Head of caudate nucleus (tissue), 42 donors: Measurements from ENCODE around the gene NDUFB7.

Experiments
- DNase-seq, 42 donors: peaks; one replicate each; pipeline versions ENCODE4 v3.0.0 to v3.0.0-alpha.2; 2020 to 2021; ENCODE audit warnings: mixed read lengths in 7 of 42
- intact Hi-C: fragments of 100-400 bp; cut with DNase I; formaldehyde crosslinking; loops from one replicate; pipeline ENCODE4 v1.15.0; 2022

Gene NDUFB7

GRCh38 chr19:14533450-14533849 lies 38.4 kb downstream of the NDUFB7 start:
- intact Hi-C loops: no loop called here
- no peak for DNase-seq

GRCh38 chr19:14530506-14530905 lies 41.4 kb downstream of the NDUFB7 start:
- intact Hi-C loops: no loop called here
- DNase-seq: no peak

- intact Hi-C loops: no loop called here
- DNase-seq: peak in 1 of 42 donors; percentile 35
Measured at GRCh38 chr19:14530005-14530348, 41.9 kb downstream of the NDUFB7 start.

- peak; percentile 99 to 100 (median 100) for DNase-seq
- intact Hi-C loops: no loop called here
Measured at GRCh38 chr19:14529254-14530004, 42.4 kb downstream of the NDUFB7 start, which contains the start of gene TECR. Gene TECR, plus strand, starts transcription at chr19:14529594. Its CDS starts 103 bp downstream, at chr19:14529697.

- intact Hi-C loops: no loop called here
- DNase-seq: no peak
Measured at GRCh38 chr19:14528419-14529253, 43.2 kb downstream of the NDUFB7 start.

GRCh38 chr19:14526423-14526822 lies 45.4 kb downstream of the NDUFB7 start:
- no peak for DNase-seq
- intact Hi-C loops: no loop called here

- intact Hi-C loops: no loop called here
- no peak for DNase-seq
Measured at GRCh38 chr19:14525729-14526128, 46.1 kb downstream of the NDUFB7 start.

- intact Hi-C loops: no loop called here
- DNase-seq: no peak
Measured at GRCh38 chr19:14520543-14520942, 51.3 kb downstream of the NDUFB7 start.

- peak in 4 of 42 donors; percentile 37 to 66 (median 51) for DNase-seq
- intact Hi-C loops: no loop called here
Measured at GRCh38 chr19:14519860-14520407, 51.9 kb downstream of the NDUFB7 start.

- DNase-seq: no peak
- intact Hi-C loops: no loop called here
Measured at GRCh38 chr19:14519245-14519859, 52.5 kb downstream of the NDUFB7 start.

- peak; percentile 49 to 92 (median 85) for DNase-seq
- intact Hi-C loops: no loop called here
Measured at GRCh38 chr19:14517840-14518505, 53.9 kb downstream of the NDUFB7 start, which contains the start of gene DNAJB1. Gene DNAJB1, minus strand, starts transcription at chr19:14518397. Its CDS starts 48 bp downstream, at chr19:14518349.

GRCh38 chr19:14517446-14517839 lies 54.4 kb downstream of the NDUFB7 start:
- DNase-seq: peak in 4 of 42 donors; percentile 22 to 56 (median 34)
- intact Hi-C loops: no loop called here

GRCh38 chr19:14516746-14517438 lies 55.0 kb downstream of the NDUFB7 start:
- intact Hi-C loops: no loop called here
- peak in 7 of 42 donors; percentile 10 to 63 (median 31) for DNase-seq
